DND-41 (cell line): ENCODE results near the gene EGR1.

Experiments
- CTCF ChIP-seq: IDR thresholded peaks from 2 replicates; pipeline ENCODE4 v1.5.1; 2012; ENCODE audit warnings: borderline replicate concordance, low read length, moderate library complexity, mild to moderate bottlenecking; ENCODE audit not compliant: poor library complexity, severe bottlenecking; ENCODE audit errors: extremely low read depth
- EZH2 ChIP-seq: IDR thresholded peaks from 3 replicates; pipeline ENCODE4 v1.6.1; 2012; ENCODE audit warnings: borderline replicate concordance, low read depth, mild to moderate bottlenecking, moderate library complexity, low read length, inconsistent platforms; ENCODE audit not compliant: severe bottlenecking

- TF ChIP-seq CTCF (no peak), EZH2 (no peak)
Measured at GRCh38 chr5:138502121-138502520, 36.8 kb downstream of the EGR1 start.
